GM12873 (cell line): Measurements from ENCODE around the gene SMYD3.

Experiments
- CTCF ChIP-seq: IDR thresholded peaks from 2 replicates; pipeline ENCODE4 v1.5.1; 2012; ENCODE audit warnings: low read depth, mild to moderate bottlenecking, moderate library complexity, low read length, control low read depth; ENCODE audit not compliant: insufficient read depth; ENCODE audit errors: missing control alignments

The SMYD3 gene

GRCh38 chr1:246066573-246066972 is 440.5 kb downstream of the SMYD3 start:
- no peak for TF ChIP-seq CTCF

- no peak for TF ChIP-seq CTCF
These were observed 441.5 kb downstream of the SMYD3 start for GRCh38 chr1:246065592-246065991.

GRCh38 chr1:246064891-246065290 is 442.2 kb downstream of the SMYD3 start:
- TF ChIP-seq CTCF = no peak

GRCh38 chr1:246063013-246063616 is 444.0 kb downstream of the SMYD3 start:
- TF ChIP-seq CTCF = no peak

- no peak for TF ChIP-seq CTCF
These were observed 448.6 kb downstream of the SMYD3 start for GRCh38 chr1:246058466-246058865.

GRCh38 chr1:246052603-246053002 is 454.5 kb downstream of the SMYD3 start:
- TF ChIP-seq CTCF = no peak

GRCh38 chr1:246051909-246052518 is 455.1 kb downstream of the SMYD3 start:
- no peak for TF ChIP-seq CTCF
